22Rv1 (cell line): ENCODE data around the gene R3HDML.

ENCODE experiments used
- ZFX ChIP-seq: fragments of 450-650 bp; IDR thresholded peaks from 2 replicates; pipeline ENCODE4 v1.6.1; 2017; ENCODE audit warnings: antibody characterized with exemption, borderline replicate concordance
- TF ChIP-seq, protein P1 (sequence below): fragments of 450-650 bp; IDR thresholded peaks from 2 replicates; pipeline ENCODE4 v1.5.1; 2017; ENCODE audit warnings: mild to moderate bottlenecking

DNA sequence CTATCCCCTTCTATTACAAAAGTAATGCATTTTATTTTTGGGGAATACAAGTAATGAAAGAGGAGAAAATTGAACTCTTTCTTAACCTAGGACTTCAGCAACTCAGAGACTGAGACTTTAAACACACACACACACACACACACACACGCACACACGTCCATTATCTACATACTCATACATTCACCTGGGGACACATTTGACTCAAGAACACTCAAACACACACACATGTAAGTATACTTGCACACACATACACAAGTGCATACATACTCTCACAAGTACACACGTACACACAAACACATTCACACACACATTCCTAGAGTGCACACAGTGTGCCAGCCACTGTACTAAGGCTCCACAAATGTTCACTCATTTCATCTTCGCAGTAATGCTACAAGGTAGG lies 2.1 kb upstream of the R3HDML start:
- TF ChIP-seq, protein P1, sequence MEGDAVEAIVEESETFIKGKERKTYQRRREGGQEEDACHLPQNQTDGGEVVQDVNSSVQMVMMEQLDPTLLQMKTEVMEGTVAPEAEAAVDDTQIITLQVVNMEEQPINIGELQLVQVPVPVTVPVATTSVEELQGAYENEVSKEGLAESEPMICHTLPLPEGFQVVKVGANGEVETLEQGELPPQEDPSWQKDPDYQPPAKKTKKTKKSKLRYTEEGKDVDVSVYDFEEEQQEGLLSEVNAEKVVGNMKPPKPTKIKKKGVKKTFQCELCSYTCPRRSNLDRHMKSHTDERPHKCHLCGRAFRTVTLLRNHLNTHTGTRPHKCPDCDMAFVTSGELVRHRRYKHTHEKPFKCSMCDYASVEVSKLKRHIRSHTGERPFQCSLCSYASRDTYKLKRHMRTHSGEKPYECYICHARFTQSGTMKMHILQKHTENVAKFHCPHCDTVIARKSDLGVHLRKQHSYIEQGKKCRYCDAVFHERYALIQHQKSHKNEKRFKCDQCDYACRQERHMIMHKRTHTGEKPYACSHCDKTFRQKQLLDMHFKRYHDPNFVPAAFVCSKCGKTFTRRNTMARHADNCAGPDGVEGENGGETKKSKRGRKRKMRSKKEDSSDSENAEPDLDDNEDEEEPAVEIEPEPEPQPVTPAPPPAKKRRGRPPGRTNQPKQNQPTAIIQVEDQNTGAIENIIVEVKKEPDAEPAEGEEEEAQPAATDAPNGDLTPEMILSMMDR: no peak
- no peak for TF ChIP-seq ZFX
